KMS-11 (cell line): ENCODE measurements around the gene MEGF6.

Experiments used
- H2AFZ ChIP-seq: fragments of 200-600 bp; sonication (generic); 2 replicates; pipeline ENCODE4 v1.6.1; 2016; ENCODE audit warnings: antibody characterized with exemption, mixed run types, low read depth
- H3K27ac ChIP-seq: fragments of 200-600 bp; sonication (generic); 2 replicates; pipeline ENCODE4 v1.6.1; 2016; ENCODE audit warnings: mild to moderate bottlenecking, mixed run types
- H3K27me3 ChIP-seq: fragments of 200-600 bp; sonication (generic); 2 replicates; pipeline ENCODE4 v1.6.1; 2017; ENCODE audit warnings: mild to moderate bottlenecking, low read depth, mixed run types, moderate library complexity; ENCODE audit not compliant: insufficient read depth
- H3K36me3 ChIP-seq: fragments of 200-600 bp; sonication (generic); 2 replicates; pipeline ENCODE4 v1.6.1; 2017; ENCODE audit warnings: mild to moderate bottlenecking, mixed run types; ENCODE audit not compliant: insufficient read depth
- H3K4me1 ChIP-seq: fragments of 200-600 bp; sonication (generic); 2 replicates; pipeline ENCODE4 v1.6.1; 2016; ENCODE audit warnings: mild to moderate bottlenecking, low read depth, mixed run types; ENCODE audit not compliant: poor library complexity, severe bottlenecking
- H3K4me2 ChIP-seq: fragments of 200-600 bp; sonication (generic); 2 replicates; pipeline ENCODE4 v1.7.0; 2016; ENCODE audit warnings: mild to moderate bottlenecking, mixed run types
- H3K4me3 ChIP-seq: fragments of 200-600 bp; sonication (generic); IDR thresholded peaks from 2 replicates; pipeline ENCODE4 v1.6.1; 2017; ENCODE audit warnings: low read depth, low read length, mixed read lengths; ENCODE audit not compliant: insufficient read depth
- H3K79me2 ChIP-seq: fragments of 200-600 bp; sonication (generic); 2 replicates; pipeline ENCODE4 v1.6.1; 2016; ENCODE audit warnings: low read depth, mixed run types; ENCODE audit not compliant: insufficient read depth
- H3K9ac ChIP-seq: fragments of 200-600 bp; sonication (generic); 2 replicates; pipeline ENCODE4 v1.6.1; 2016; ENCODE audit warnings: mild to moderate bottlenecking, mixed run types
- H4K20me1 ChIP-seq: fragments of 200-600 bp; sonication (generic); 2 replicates; pipeline ENCODE4 v1.6.1; 2016; ENCODE audit warnings: mild to moderate bottlenecking, mixed run types; ENCODE audit not compliant: insufficient read depth
- CTCF ChIP-seq: fragments of 200-600 bp; sonication (generic); conservative IDR thresholded peaks from 2 replicates; pipeline ENCODE4 v1.6.1; 2017; ENCODE audit warnings: low read depth, mild to moderate bottlenecking, antibody characterized with exemption, low read length, moderate library complexity, mixed read lengths

The MEGF6 gene

GRCh38 chr1:3547055-3548005 lies 64.0 kb downstream of the MEGF6 start:
- no peak overlapping the region for H3K27ac ChIP-seq
- no peaks in the 10 kb centered on the region for H4K20me1 ChIP-seq
- no peak overlapping the region for H3K4me2 ChIP-seq
- H2AFZ ChIP-seq = no peak overlapping the region
- no peak for TF ChIP-seq CTCF
- no peaks in the 10 kb centered on the region for H3K79me2 ChIP-seq
- peaks cover 95% of the 10 kb centered on the region for H3K27me3 ChIP-seq
- H3K4me3 ChIP-seq = no peak overlapping the region
- H3K9ac ChIP-seq = no peak overlapping the region
- no peaks in the 10 kb centered on the region for H3K4me1 ChIP-seq
- H3K36me3 ChIP-seq = no peaks in the 10 kb centered on the region

GRCh38 chr1:3546048-3546384 lies 65.3 kb downstream of the MEGF6 start:
- no peak overlapping the region for H3K27ac ChIP-seq
- H3K4me1 ChIP-seq = no peaks in the 10 kb centered on the region
- H3K4me2 ChIP-seq = no peak overlapping the region
- no peak overlapping the region for H3K4me3 ChIP-seq
- no peak overlapping the region for H3K9ac ChIP-seq
- H3K36me3 ChIP-seq = no peaks in the 10 kb centered on the region
- no peaks in the 10 kb centered on the region for H3K79me2 ChIP-seq
- no peaks in the 10 kb centered on the region for H4K20me1 ChIP-seq
- peaks cover 94% of the 10 kb centered on the region for H3K27me3 ChIP-seq
- TF ChIP-seq CTCF = no peak
- no peak overlapping the region for H2AFZ ChIP-seq

- Histone ChIP-seq H3K4me1 (no peaks in the 10 kb centered on the region), H3K27me3 (peaks cover 95% of the 10 kb centered on the region), H3K4me2 (no peak overlapping the region)
These were observed 65.8 kb downstream of the MEGF6 start for GRCh38 chr1:3545363-3546047.

More at GRCh38 chr1:3545363-3546047, 65.8 kb downstream of the MEGF6 start:
- H4K20me1 ChIP-seq = no peaks in the 10 kb centered on the region
- H3K79me2 ChIP-seq = no peaks in the 10 kb centered on the region
- no peak overlapping the region for H3K9ac ChIP-seq
- no peak overlapping the region for H3K27ac ChIP-seq
- no peak for TF ChIP-seq CTCF
- H3K4me3 ChIP-seq = no peak overlapping the region
- no peak overlapping the region for H2AFZ ChIP-seq
- H3K36me3 ChIP-seq = no peaks in the 10 kb centered on the region
